HAP-1 (cell line): ENCODE measurements around the gene PGAP1.

ENCODE experiments used
- DNase-seq, 2 experiments: peaks; one replicate each; pipeline ENCODE4 v3.0.0-alpha.2; 2016 to 2020; ENCODE audit warnings: low spot score in 2 of 2
- H3K27me3 ChIP-seq: fragments of 250-450 bp; sonication (Bioruptor Pico); 2 replicates; pipeline ENCODE4 v1.5.1; 2020; ENCODE audit warnings: low read depth, mild to moderate bottlenecking, moderate library complexity
- H3K36me3 ChIP-seq: fragments of 250-450 bp; sonication (Bioruptor Pico); replicated peaks from 2 replicates; pipeline ENCODE4 v1.5.1; 2020; ENCODE audit warnings: mild to moderate bottlenecking
- H3K4me1 ChIP-seq: fragments of 250-450 bp; sonication (Bioruptor Pico); 2 replicates; pipeline ENCODE4 v1.5.1; 2020; ENCODE audit warnings: mild to moderate bottlenecking
- H3K4me3 ChIP-seq: fragments of 250-450 bp; sonication (Bioruptor Pico); 2 replicates; pipeline ENCODE4 v1.5.1; 2020; ENCODE audit warnings: mild to moderate bottlenecking, moderate library complexity
- H3K9me3 ChIP-seq: fragments of 250-450 bp; sonication (Bioruptor Pico); 2 replicates; pipeline ENCODE4 v1.5.1; 2020; ENCODE audit warnings: mild to moderate bottlenecking, moderate library complexity
- in situ Hi-C: fragments of 300-500 bp; cut with MboI; formaldehyde crosslinking; loops from 3 replicates; pipeline ENCODE4 v1.14.3; 2020; ENCODE audit warnings: low sequenced_read_pairs, inconsistent platforms, mixed read lengths

PGAP1 gene

GRCh38 chr2:196959281-196959680 lies 32.8 kb upstream of the PGAP1 start:
- no peak for DNase-seq

GRCh38 chr2:196957881-196958525 lies 31.5 kb upstream of the PGAP1 start:
- no peak for DNase-seq
- Histone ChIP-seq H3K4me1 (peaks cover 22% of the 10 kb centered on the region), H3K9me3 (no peaks in the 10 kb centered on the region; the same call in 1 of the 2 replicates), H3K4me3 (no peak overlapping the region), H3K36me3 (no peaks in the 10 kb centered on the region), H3K27me3 (no peaks in the 10 kb centered on the region)
- in situ Hi-C loops = no loop called here

More at GRCh38 chr2:196959281-196959680, 32.8 kb upstream of the PGAP1 start:
- H3K4me3 ChIP-seq = no peak overlapping the region
- peaks cover 17% of the 10 kb centered on the region for H3K4me1 ChIP-seq
- H3K36me3 ChIP-seq = no peaks in the 10 kb centered on the region
- in situ Hi-C loops = no loop called here
- H3K9me3 ChIP-seq = no peaks in the 10 kb centered on the region
- no peaks in the 10 kb centered on the region for H3K27me3 ChIP-seq

- Histone ChIP-seq H3K4me1 (peaks cover 22% of the 10 kb centered on the region), H3K27me3 (no peaks in the 10 kb centered on the region), H3K36me3 (no peaks in the 10 kb centered on the region), H3K4me3 (no peak overlapping the region), H3K9me3 (no peaks in the 10 kb centered on the region; the same call in 1 of the 2 replicates)
- in situ Hi-C loops = no loop called here
- no peak for DNase-seq
Measured at GRCh38 chr2:196957442-196957841, 30.9 kb upstream of the PGAP1 start.

- Histone ChIP-seq H3K36me3 (no peaks in the 10 kb centered on the region), H3K4me3 (no peak overlapping the region), H3K4me1 (peaks cover 22% of the 10 kb centered on the region), H3K9me3 (no peaks in the 10 kb centered on the region; the same call in 1 of the 2 replicates), H3K27me3 (no peaks in the 10 kb centered on the region)
- in situ Hi-C loops = no loop called here
- DNase-seq = no peak
Measured at GRCh38 chr2:196956069-196956468, 29.6 kb upstream of the PGAP1 start.

- peaks cover 22% of the 10 kb centered on the region for H3K4me1 ChIP-seq
- no peak overlapping the region for H3K4me3 ChIP-seq
- in situ Hi-C loops = no loop called here
- DNase-seq = no peak
- H3K36me3 ChIP-seq = no peaks in the 10 kb centered on the region
- no peaks in the 10 kb centered on the region for H3K27me3 ChIP-seq
- no peaks in the 10 kb centered on the region; the same call in 1 of the 2 replicates for H3K9me3 ChIP-seq
Measured at GRCh38 chr2:196955036-196955435, 28.5 kb upstream of the PGAP1 start.

GRCh38 chr2:196954001-196954400 lies 27.5 kb upstream of the PGAP1 start:
- no peaks in the 10 kb centered on the region for H3K27me3 ChIP-seq
- H3K4me1 ChIP-seq = peaks cover 22% of the 10 kb centered on the region
- peak; percentile 21 to 36 for DNase-seq
- H3K4me3 ChIP-seq = no peak overlapping the region
- no peaks in the 10 kb centered on the region; the same call in 1 of the 2 replicates for H3K9me3 ChIP-seq
- in situ Hi-C loops = no loop called here
- H3K36me3 ChIP-seq = no peaks in the 10 kb centered on the region

GRCh38 chr2:196952936-196953335 lies 26.4 kb upstream of the PGAP1 start:
- in situ Hi-C loops = no loop called here
- no peak for DNase-seq
- H3K9me3 ChIP-seq = no peaks in the 10 kb centered on the region; the same call in 1 of the 2 replicates
- peaks cover 18% of the 10 kb centered on the region for H3K4me1 ChIP-seq
- no peaks in the 10 kb centered on the region for H3K27me3 ChIP-seq
- H3K4me3 ChIP-seq = no peak overlapping the region
- H3K36me3 ChIP-seq = no peaks in the 10 kb centered on the region

GRCh38 chr2:196951973-196952372 lies 25.5 kb upstream of the PGAP1 start:
- H3K36me3 ChIP-seq = no peaks in the 10 kb centered on the region
- peaks cover 15% of the 10 kb centered on the region for H3K4me1 ChIP-seq
- DNase-seq = no peak
- no peaks in the 10 kb centered on the region; the same call in 1 of the 2 replicates for H3K9me3 ChIP-seq
- H3K4me3 ChIP-seq = no peak overlapping the region
- H3K27me3 ChIP-seq = no peaks in the 10 kb centered on the region
- in situ Hi-C loops = no loop called here

GRCh38 chr2:196949116-196949515 lies 22.6 kb upstream of the PGAP1 start:
- in situ Hi-C loops = no loop called here
- H3K27me3 ChIP-seq = no peaks in the 10 kb centered on the region
- no peaks in the 10 kb centered on the region; the same call in 1 of the 2 replicates for H3K9me3 ChIP-seq
- peaks cover 4% of the 10 kb centered on the region for H3K4me1 ChIP-seq
- no peaks in the 10 kb centered on the region for H3K36me3 ChIP-seq
- DNase-seq = no peak
- H3K4me3 ChIP-seq = no peak overlapping the region

GRCh38 chr2:196944570-196944969 lies 18.1 kb upstream of the PGAP1 start:
- no peaks in the 10 kb centered on the region for H3K36me3 ChIP-seq
- no peak overlapping the region for H3K4me3 ChIP-seq
- H3K9me3 ChIP-seq = no peaks in the 10 kb centered on the region
- in situ Hi-C loops = no loop called here
- peaks cover 6% of the 10 kb centered on the region for H3K4me1 ChIP-seq
- no peaks in the 10 kb centered on the region for H3K27me3 ChIP-seq
- no peak for DNase-seq

- Histone ChIP-seq H3K4me1 (peaks cover 6% of the 10 kb centered on the region), H3K36me3 (no peaks in the 10 kb centered on the region), H3K4me3 (no peak overlapping the region), H3K27me3 (no peaks in the 10 kb centered on the region), H3K9me3 (no peaks in the 10 kb centered on the region)
- DNase-seq = no peak
- in situ Hi-C loops = no loop called here
Measured at GRCh38 chr2:196941398-196942078, 15.0 kb upstream of the PGAP1 start.

GRCh38 chr2:196939371-196939770 lies 12.9 kb upstream of the PGAP1 start:
- no peak for DNase-seq
- no peaks in the 10 kb centered on the region for H3K27me3 ChIP-seq
- no peaks in the 10 kb centered on the region for H3K36me3 ChIP-seq
- in situ Hi-C loops = no loop called here
- H3K4me3 ChIP-seq = no peak overlapping the region
- H3K4me1 ChIP-seq = peaks cover 6% of the 10 kb centered on the region
- H3K9me3 ChIP-seq = no peaks in the 10 kb centered on the region

- DNase-seq = no peak
- Histone ChIP-seq H3K36me3 (no peaks in the 10 kb centered on the region), H3K27me3 (no peaks in the 10 kb centered on the region), H3K4me3 (no peak overlapping the region), H3K4me1 (peaks cover 6% of the 10 kb centered on the region), H3K9me3 (no peaks in the 10 kb centered on the region)
- in situ Hi-C loops = no loop called here
Measured at GRCh38 chr2:196935432-196935831, 8.9 kb upstream of the PGAP1 start.

- H3K36me3 ChIP-seq = no peaks in the 10 kb centered on the region
- DNase-seq = no peak
- H3K4me1 ChIP-seq = peaks cover 6% of the 10 kb centered on the region
- in situ Hi-C loops = no loop called here
- H3K4me3 ChIP-seq = no peak overlapping the region
- H3K27me3 ChIP-seq = no peaks in the 10 kb centered on the region
- H3K9me3 ChIP-seq = no peaks in the 10 kb centered on the region
Measured at GRCh38 chr2:196934672-196935071, 8.2 kb upstream of the PGAP1 start.
